Fibroblast of lung (primary cell): ENCODE data around the gene VGLL3. TPM values are rescaled to one million over a fixed set of nuclear protein-coding genes. Genes with fewer than 3 reads are reported as not detected.

Source experiments
- DNase-seq, 2 donors: peaks; one replicate each; pipeline versions ENCODE4 v3.0.0 to v3.0.0-alpha.2; 2010; ENCODE audit warnings: low read depth in 2 of 2
- H2AFZ ChIP-seq: 2 replicates; pipeline ENCODE4 v1.5.1; 2012; ENCODE audit warnings: low read length, control low read depth, inconsistent platforms
- H3K27ac ChIP-seq: 2 replicates; pipeline ENCODE4 v1.5.1; 2011; ENCODE audit warnings: low read length, control low read depth; ENCODE audit not compliant: insufficient read depth
- H3K27me3 ChIP-seq: 2 replicates; pipeline ENCODE4 v1.5.1; 2011; ENCODE audit warnings: mild to moderate bottlenecking, low read length; ENCODE audit not compliant: control insufficient read depth, insufficient read depth
- H3K36me3 ChIP-seq: 2 replicates; pipeline ENCODE4 v1.5.1; 2011; ENCODE audit warnings: low read length; ENCODE audit not compliant: control insufficient read depth, insufficient read depth
- H3K4me1 ChIP-seq: 2 replicates; pipeline ENCODE4 v1.5.1; 2011; ENCODE audit warnings: low read length; ENCODE audit not compliant: control insufficient read depth, insufficient read depth; ENCODE audit errors: extremely low read depth
- H3K4me2 ChIP-seq: 2 replicates; pipeline ENCODE4 v1.5.1; 2011; ENCODE audit warnings: low read length, control low read depth; ENCODE audit not compliant: insufficient read depth; ENCODE audit errors: extremely low read depth
- H3K4me3 ChIP-seq, 4 experiments: fragments of 200-600 bp in 1 of 4; sonication (generic) in 1 of 4; replicated peaks in 1 of 4; 2 replicates each; pipeline ENCODE4 v1.5.1; 2011 to 2016; ENCODE audit warnings: low read length in 4 of 4, low read depth in 3 of 4, mild to moderate bottlenecking in 3 of 4, control low read depth in 2 of 4, inconsistent platforms in 1 of 4, mixed read lengths in 1 of 4; ENCODE audit not compliant: insufficient read depth in 1 of 4; ENCODE audit errors: control extremely low read depth in 1 of 4
- H3K79me2 ChIP-seq: 2 replicates; pipeline ENCODE4 v1.5.1; 2012; ENCODE audit warnings: mild to moderate bottlenecking, low read length, inconsistent platforms; ENCODE audit not compliant: control insufficient read depth, insufficient read depth
- H3K9ac ChIP-seq: 2 replicates; pipeline ENCODE4 v1.5.1; 2011; ENCODE audit warnings: mild to moderate bottlenecking, low read length, control low read depth; ENCODE audit not compliant: insufficient read depth
- H3K9me3 ChIP-seq: 2 replicates; pipeline ENCODE4 v1.5.1; 2012; ENCODE audit warnings: low read depth, low read length; ENCODE audit not compliant: control insufficient read depth, insufficient read depth
- H4K20me1 ChIP-seq: 2 replicates; pipeline ENCODE4 v1.5.1; 2011; ENCODE audit warnings: low read length; ENCODE audit not compliant: control insufficient read depth, insufficient read depth; ENCODE audit errors: extremely low read depth
- EZH2 ChIP-seq: IDR thresholded peaks from 2 replicates; pipeline ENCODE4 v1.5.1; 2012; ENCODE audit warnings: low read length, control low read depth, mild to moderate bottlenecking; ENCODE audit errors: missing control alignments
- polyA plus RNA-seq, 2 donors: library from polyadenylated mRNA; depleted of rRNA in 1 of 2; stranded (reverse) in 1 of 2; unstranded in 1 of 2; fragments of >200 nt; gene quantifications; 2 replicates each; pipeline ENCODE4 v1.2.1, GENCODE V29; 2011 to 2012; ENCODE audit warnings: missing spikeins in 1 of 2
- total RNA-seq: library from RNA; depleted of rRNA; stranded (reverse); fragments of >200 nt; gene quantifications from 2 replicates; pipeline ENCODE4 v1.2.1, GENCODE V29; 2014
- TF ChIP-seq, protein P1 (sequence below), 2 donors: IDR thresholded peaks in 1 of 2; conservative IDR thresholded peaks in 1 of 2; 1 replicate in 1 of 2; 2 replicates in 1 of 2; pipeline ENCODE4 v1.5.1; 2011 to 2012; ENCODE audit warnings: low read length in 2 of 2, control low read depth in 1 of 2, inconsistent platforms in 1 of 2, low read depth in 1 of 2, mild to moderate bottlenecking in 1 of 2

The VGLL3 gene
- total and polyA plus RNA-seq, 2 donors (not counting 1 experiment from before 2014, with no cell fraction given): 53.7 to 222 TPM

DNA sequence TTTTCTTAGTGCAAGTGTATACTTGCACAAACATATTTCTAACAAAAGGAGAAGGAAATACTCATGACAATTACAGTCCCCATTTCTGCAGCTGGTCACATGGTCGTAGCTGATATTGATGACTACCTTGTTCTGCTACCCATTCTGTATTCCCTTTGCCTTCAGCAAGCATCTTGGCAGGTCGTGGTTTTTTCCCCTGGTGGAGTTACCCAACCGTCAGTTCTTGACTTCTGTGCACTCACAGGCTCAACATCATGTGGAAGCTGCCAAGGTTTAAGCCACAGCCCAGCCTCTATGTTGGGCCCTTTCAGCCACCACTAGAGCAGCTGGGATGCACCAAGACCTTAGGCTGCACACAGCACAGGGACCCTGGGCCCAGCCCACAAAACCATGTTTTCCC, 56.1 kb downstream of the VGLL3 start:
- H3K27me3 ChIP-seq: no peaks in the 10 kb centered on the region
- no peak overlapping the region for H3K4me2 ChIP-seq
- H3K4me3 ChIP-seq: no peak overlapping the region
- no peaks in the 10 kb centered on the region for H4K20me1 ChIP-seq
- no peaks in the 10 kb centered on the region for H3K9me3 ChIP-seq
- no peak for DNase-seq
- peaks cover 14% of the 10 kb centered on the region for H3K4me1 ChIP-seq
- H3K27ac ChIP-seq: no peak overlapping the region
- no peak for TF ChIP-seq EZH2
- TF ChIP-seq, protein P1, sequence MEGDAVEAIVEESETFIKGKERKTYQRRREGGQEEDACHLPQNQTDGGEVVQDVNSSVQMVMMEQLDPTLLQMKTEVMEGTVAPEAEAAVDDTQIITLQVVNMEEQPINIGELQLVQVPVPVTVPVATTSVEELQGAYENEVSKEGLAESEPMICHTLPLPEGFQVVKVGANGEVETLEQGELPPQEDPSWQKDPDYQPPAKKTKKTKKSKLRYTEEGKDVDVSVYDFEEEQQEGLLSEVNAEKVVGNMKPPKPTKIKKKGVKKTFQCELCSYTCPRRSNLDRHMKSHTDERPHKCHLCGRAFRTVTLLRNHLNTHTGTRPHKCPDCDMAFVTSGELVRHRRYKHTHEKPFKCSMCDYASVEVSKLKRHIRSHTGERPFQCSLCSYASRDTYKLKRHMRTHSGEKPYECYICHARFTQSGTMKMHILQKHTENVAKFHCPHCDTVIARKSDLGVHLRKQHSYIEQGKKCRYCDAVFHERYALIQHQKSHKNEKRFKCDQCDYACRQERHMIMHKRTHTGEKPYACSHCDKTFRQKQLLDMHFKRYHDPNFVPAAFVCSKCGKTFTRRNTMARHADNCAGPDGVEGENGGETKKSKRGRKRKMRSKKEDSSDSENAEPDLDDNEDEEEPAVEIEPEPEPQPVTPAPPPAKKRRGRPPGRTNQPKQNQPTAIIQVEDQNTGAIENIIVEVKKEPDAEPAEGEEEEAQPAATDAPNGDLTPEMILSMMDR (conservative IDR thresholded peaks at IDR 0.05 in 1 of 2, IDR thresholded peaks at IDR 0.05 in 1 of 2; ENCODE audit: low read depth in 1 of 2, low read length in 2 of 2): no peak
- H3K9ac ChIP-seq: no peak overlapping the region
- no peak overlapping the region for H2AFZ ChIP-seq
- no peaks in the 10 kb centered on the region for H3K79me2 ChIP-seq
- H3K36me3 ChIP-seq: no peaks in the 10 kb centered on the region

DNA sequence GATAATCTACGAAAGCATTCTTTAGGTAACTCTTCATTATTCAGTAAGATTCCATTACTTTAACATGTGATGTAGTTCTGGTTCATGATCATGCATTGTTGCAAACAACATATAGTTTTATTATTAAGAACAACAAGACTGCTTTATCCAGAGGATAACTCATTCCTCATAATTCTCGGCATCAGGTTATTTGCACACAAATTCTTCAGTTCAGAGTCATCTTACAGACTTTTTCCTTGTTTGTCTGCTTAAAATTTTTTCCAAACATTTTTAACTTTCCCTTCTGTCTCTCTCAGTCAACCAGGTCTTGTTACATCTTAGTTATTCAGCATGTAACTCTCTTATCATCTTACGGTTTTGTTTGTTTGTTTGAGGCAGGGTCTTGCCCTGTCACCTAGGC, 60.1 kb downstream of the VGLL3 start:
- Histone ChIP-seq H3K27ac (no peak overlapping the region), H3K4me2 (no peak overlapping the region), H3K9me3 (no peaks in the 10 kb centered on the region), H2AFZ (no peak overlapping the region), H3K9ac (no peak overlapping the region), H3K4me1 (no peaks in the 10 kb centered on the region), H3K27me3 (no peaks in the 10 kb centered on the region), H4K20me1 (no peaks in the 10 kb centered on the region), H3K4me3 (no peak overlapping the region), H3K79me2 (no peaks in the 10 kb centered on the region), H3K36me3 (no peaks in the 10 kb centered on the region)
- no peak for TF ChIP-seq EZH2
- TF ChIP-seq, protein P1 (conservative IDR thresholded peaks at IDR 0.05 in 1 of 2, IDR thresholded peaks at IDR 0.05 in 1 of 2; ENCODE audit: low read depth in 1 of 2, low read length in 2 of 2): no peak
- DNase-seq: no peak

DNA sequence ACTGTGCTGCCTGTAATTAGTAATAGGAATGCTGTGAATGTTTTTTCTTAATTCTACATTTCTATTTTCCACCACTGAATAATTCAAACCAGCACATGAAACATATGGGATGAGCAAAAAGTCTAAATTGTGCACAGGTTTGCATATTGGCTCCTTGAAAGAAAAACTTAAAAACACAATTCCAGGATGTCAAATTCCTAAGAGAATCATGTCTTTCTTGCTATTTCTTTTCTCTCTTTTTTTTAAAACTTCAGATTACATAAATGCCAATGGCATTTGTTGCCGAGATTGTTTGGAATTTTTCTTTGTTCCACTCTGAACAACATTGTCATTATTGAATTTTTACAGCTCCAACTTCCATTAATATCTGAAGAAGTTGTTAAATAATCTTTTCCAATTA, 60.8 kb downstream of the VGLL3 start:
- Histone ChIP-seq H3K4me2 (no peak overlapping the region), H3K4me1 (no peaks in the 10 kb centered on the region), H3K79me2 (no peaks in the 10 kb centered on the region), H3K4me3 (no peak overlapping the region), H2AFZ (no peak overlapping the region), H3K9me3 (no peaks in the 10 kb centered on the region), H3K36me3 (no peaks in the 10 kb centered on the region), H3K9ac (no peak overlapping the region), H3K27me3 (no peaks in the 10 kb centered on the region), H3K27ac (no peak overlapping the region), H4K20me1 (no peaks in the 10 kb centered on the region)
- TF ChIP-seq, protein P1 (conservative IDR thresholded peaks at IDR 0.05 in 1 of 2, IDR thresholded peaks at IDR 0.05 in 1 of 2; ENCODE audit: low read depth in 1 of 2, low read length in 2 of 2): no peak
- no peak for TF ChIP-seq EZH2
- no peak for DNase-seq
